HCT116 (cell line): ENCODE data around the gene FALEC. TPM values are rescaled to one million over a fixed set of nuclear protein-coding genes. Genes with fewer than 3 reads are reported as not detected.
A peak's percentile ranks its signal among the peaks of the same experiment; 100 is the strongest.

Source experiments
- ATAC-seq: fragments of 200-7000 bp; cut with Tn5 transposase; 2 replicates; pipeline ENCODE4 v1.9.1; 2020; ENCODE audit warnings: mild to moderate bottlenecking, moderate library complexity
- BruUV-seq: library from RNA; stranded (reverse); fragments of 400-500 nt; replicated peaks from 2 replicates; lab custom pipeline; 2021; lab: Mats Ljungman, UMichigan
- CTCF ChIA-PET: fragments of 300-600 bp; sonication (Branson Sonifier 250); formaldehyde crosslinking; loops from one replicate; lab custom pipeline; 2021; ENCODE audit warnings: antibody characterized with exemption; lab: Charles Lee
- POLR2A ChIA-PET: fragments of 300-600, 350-600 bp; sonication (Branson Sonifier 250); formaldehyde crosslinking; loops from one replicate; lab custom pipeline; 2021; ENCODE audit warnings: antibody characterized with exemption; lab: Charles Lee
- RAD21 ChIA-PET, 2 experiments: fragments of 300-600 bp; sonication (Branson Sonifier 250); formaldehyde crosslinking; loops; one replicate each; lab custom pipeline; 2023; ENCODE audit warnings: low total read pairs in 2 of 2; ENCODE audit not compliant: uncharacterized antibody in 2 of 2, unreplicated experiment in 2 of 2, low non-redundant PET in 1 of 2; lab: Charles Lee
- DNase-seq: peaks from one replicate; pipeline ENCODE4 v3.0.0-alpha.2; 2010; ENCODE audit warnings: low read depth, low spot score
- H2AFZ ChIP-seq: fragments of 200-600 bp; shearing (Covaris generic), sonication (generic); 2 replicates; pipeline ENCODE4 v1.6.1; 2017; ENCODE audit warnings: low read depth, mixed run types, mixed read lengths, antibody characterized with exemption, low read length; ENCODE audit not compliant: poor library complexity, severe bottlenecking
- H3K27ac ChIP-seq: 2 replicates; pipeline ENCODE4 v1.5.1; 2012; ENCODE audit warnings: low read depth, low read length
- H3K27me3 ChIP-seq: fragments of 200-600 bp; sonication (generic); 2 replicates; pipeline ENCODE4 v1.6.1; 2016; ENCODE audit warnings: mixed run types, low read length, mixed read lengths; ENCODE audit not compliant: insufficient read depth
- H3K36me3 ChIP-seq, 2 experiments: fragments of 200-500 bp in 1 of 2; fragments of 200-600 bp in 1 of 2; sonication (Bioruptor generic) in 1 of 2; sonication (generic) in 1 of 2; 2 replicates each; pipeline versions ENCODE4 v1.5.1 to v1.6.1; 2014 to 2016; ENCODE audit warnings: low read length in 2 of 2, inconsistent platforms in 1 of 2, mixed read lengths in 1 of 2, mixed run types in 1 of 2; ENCODE audit not compliant: insufficient read depth in 2 of 2, control insufficient read depth in 1 of 2
- H3K4me1 ChIP-seq, 2 experiments: fragments of 200-600 bp in 1 of 2; sonication (generic) in 1 of 2; 2 replicates each; pipeline versions ENCODE4 v1.5.1 to v1.6.1; 2012 to 2017; ENCODE audit warnings: low read length in 2 of 2, inconsistent platforms in 1 of 2, mild to moderate bottlenecking in 1 of 2, mixed read lengths in 1 of 2, mixed run types in 1 of 2, moderate library complexity in 1 of 2; ENCODE audit not compliant: insufficient read depth in 2 of 2, control insufficient read depth in 1 of 2
- H3K4me2 ChIP-seq: fragments of 200-600 bp; sonication (generic); 2 replicates; pipeline ENCODE4 v1.6.1; 2017; ENCODE audit warnings: mixed run types, low read length, mixed read lengths
- H3K4me3 ChIP-seq, 2 experiments: fragments of 200-600 bp in 1 of 2; sonication (generic) in 1 of 2; replicated peaks in 1 of 2; 2 replicates each; pipeline ENCODE4 v1.5.1; 2011 to 2016; ENCODE audit warnings: low read length in 2 of 2, control low read depth in 1 of 2, low read depth in 1 of 2, mild to moderate bottlenecking in 1 of 2, mixed read lengths in 1 of 2, mixed run types in 1 of 2
- H3K79me2 ChIP-seq: fragments of 200-600 bp; sonication (generic); 2 replicates; pipeline ENCODE4 v1.6.1; 2017; ENCODE audit warnings: mild to moderate bottlenecking, mixed run types, low read length, moderate library complexity, mixed read lengths; ENCODE audit not compliant: insufficient read depth
- H3K9ac ChIP-seq: fragments of 200-600 bp; sonication (generic); 2 replicates; pipeline ENCODE4 v1.6.1; 2016; ENCODE audit warnings: low read length, mixed read lengths
- H3K9me2 ChIP-seq: fragments of 200-600 bp; sonication (generic), shearing (Covaris generic); 2 replicates; pipeline ENCODE4 v1.6.1; 2017; ENCODE audit warnings: mixed run types, mild to moderate bottlenecking, moderate library complexity; ENCODE audit not compliant: insufficient read depth
- H3K9me3 ChIP-seq, 2 experiments: fragments of 200-500 bp in 1 of 2; fragments of 200-600 bp in 1 of 2; sonication (Bioruptor generic) in 1 of 2; sonication (generic) in 1 of 2; 2 replicates each; pipeline ENCODE4 v1.6.1; 2014 to 2017; ENCODE audit warnings: low read length in 2 of 2, mixed read lengths in 2 of 2, inconsistent platforms in 1 of 2, low read depth in 1 of 2, mild to moderate bottlenecking in 1 of 2, mixed run types in 1 of 2, moderate library complexity in 1 of 2; ENCODE audit not compliant: control insufficient read depth in 1 of 2, insufficient read depth in 1 of 2
- H4K20me1 ChIP-seq: fragments of 200-600 bp; sonication (generic), shearing (Covaris generic); 2 replicates; pipeline ENCODE4 v1.6.1; 2017; ENCODE audit warnings: mixed run types, mild to moderate bottlenecking, moderate library complexity; ENCODE audit not compliant: insufficient read depth
- ATF3 ChIP-seq: IDR thresholded peaks from 2 replicates; pipeline ENCODE4 v1.6.1; 2012
- ELF1 ChIP-seq: IDR thresholded peaks from 2 replicates; pipeline ENCODE4 v1.6.1; 2012; ENCODE audit warnings: low read depth, borderline replicate concordance
- JUND ChIP-seq: IDR thresholded peaks from 2 replicates; pipeline ENCODE4 v1.6.1; 2012
- ZBTB33 ChIP-seq: IDR thresholded peaks from 2 replicates; pipeline ENCODE4 v1.6.1; 2011; ENCODE audit warnings: mild to moderate bottlenecking, low read length, moderate library complexity; ENCODE audit not compliant: insufficient replicate concordance; ENCODE audit errors: extremely low read depth
- ZFX ChIP-seq: fragments of 450-650 bp; IDR thresholded peaks from 2 replicates; pipeline ENCODE4 v1.6.1; 2017
- intact Hi-C: fragments of 100-400 bp; cut with micrococcal nuclease; formaldehyde crosslinking; loops from 2 replicates; pipeline ENCODE4 v1.10.0; 2022
- total RNA-seq: library from RNA; stranded (reverse); gene quantifications from one replicate; pipeline ENCODE4 v1.2.1, GENCODE V29; 2021; ENCODE audit not compliant: unreplicated experiment

The FALEC gene
- total RNA-seq, 1 experiment from 2014 or later = 0.59 TPM

GRCh38 chr1:150487763-150488115 lies 27.8 kb upstream of the FALEC start:
- peak overlapping the region; percentile 48 for H3K27ac ChIP-seq
- H3K9me3 ChIP-seq = no peaks in the 10 kb centered on the region
- ChIA-PET RAD21 (no interaction called here), POLR2A (no interaction called here)
- H3K79me2 ChIP-seq = peaks cover 10% of the 10 kb centered on the region
- no peak for ATAC-seq
- intact Hi-C loops = no loop called here
- peak overlapping the region; percentile 86 for H3K4me2 ChIP-seq
- H3K9me2 ChIP-seq = no peaks in the 10 kb centered on the region
- TF ChIP-seq ZBTB33 = no peak
- no peak for TF ChIP-seq ELF1
- TF ChIP-seq, all 23 proteins: peak for 0
- Histone ChIP-seq H3K4me3 (peak overlapping the region; percentile 84 to 93), H4K20me1 (no peaks in the 10 kb centered on the region), H3K27me3 (no peaks in the 10 kb centered on the region), H2AFZ (no peak overlapping the region), H3K4me1 (peaks cover 2 to 7% of the 10 kb centered on the region in 2 experiments; a peak in 2 of 4 replicates), H3K9ac (peak overlapping the region; percentile 84), H3K36me3 (peaks cover 12 to 14% of the 10 kb centered on the region in 2 experiments; a peak in 3 of 4 replicates)
- TSS peak; percentile 78 for BruUV-seq
- CTCF ChIA-PET = no interaction called here
- DNase-seq = no peak

- ChIA-PET POLR2A (no interaction called here), RAD21 (no interaction called here), CTCF (no interaction called here)
- DNase-seq = no peak
- no TSS peak for BruUV-seq
- Histone ChIP-seq H3K27ac (no peak overlapping the region), H3K9me3 (no peaks in the 10 kb centered on the region), H3K36me3 (peaks cover 14 to 20% of the 10 kb centered on the region in 2 experiments; a peak in 3 of 4 replicates), H3K4me1 (peaks cover under 1 to 2% of the 10 kb centered on the region in 2 experiments; a peak in 1 of 4 replicates), H3K4me2 (no peak overlapping the region), H3K4me3 (no peak overlapping the region), H2AFZ (no peak overlapping the region), H3K79me2 (peaks cover 2% of the 10 kb centered on the region), H3K9me2 (no peaks in the 10 kb centered on the region), H3K9ac (no peak overlapping the region), H3K27me3 (no peaks in the 10 kb centered on the region), H4K20me1 (no peaks in the 10 kb centered on the region)
- intact Hi-C loops = no loop called here
- ATAC-seq = no peak
- TF ChIP-seq ATF3 = no peak
- no peak for TF ChIP-seq ZFX
- TF ChIP-seq JUND = no peak
- no peak for TF ChIP-seq ZBTB33
Observed at GRCh38 chr1:150493175-150493574, 22.4 kb upstream of the FALEC start.
